ENCODE results near the gene ARL15.

DNA sequence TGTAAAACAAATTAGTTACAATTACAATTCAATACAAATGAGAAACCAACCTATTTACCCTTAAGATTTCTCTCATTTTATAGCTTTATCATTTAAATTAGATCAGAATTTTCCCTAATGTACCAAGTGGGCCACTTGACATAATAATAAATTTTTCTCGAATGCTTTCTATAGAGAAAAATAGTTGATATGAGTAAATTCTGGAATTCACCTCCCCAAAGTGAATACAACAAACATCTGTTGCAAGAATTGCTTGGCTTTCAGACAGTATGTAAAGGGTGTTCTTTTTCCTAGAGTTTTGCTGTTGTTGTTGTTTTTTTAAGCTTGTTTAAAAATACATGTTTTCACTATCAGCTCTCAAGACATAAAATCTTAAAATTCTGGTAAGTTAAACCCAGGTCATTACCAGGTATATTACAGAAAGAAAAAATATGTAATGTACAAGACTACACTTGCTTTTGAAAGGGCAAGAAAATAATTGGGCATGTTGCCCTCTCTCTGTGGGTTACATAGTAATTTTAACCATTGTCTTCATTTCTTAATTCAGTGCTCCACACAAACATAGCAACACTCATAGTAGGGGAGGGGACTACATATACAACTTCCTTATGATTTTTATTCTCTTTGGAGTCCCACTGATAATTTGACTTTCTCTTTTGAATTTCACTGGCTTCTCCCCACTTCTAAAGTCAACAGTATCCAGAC, 200.6 kb downstream of the ARL15 start:
- TF ChIP-seq, protein P1, sequence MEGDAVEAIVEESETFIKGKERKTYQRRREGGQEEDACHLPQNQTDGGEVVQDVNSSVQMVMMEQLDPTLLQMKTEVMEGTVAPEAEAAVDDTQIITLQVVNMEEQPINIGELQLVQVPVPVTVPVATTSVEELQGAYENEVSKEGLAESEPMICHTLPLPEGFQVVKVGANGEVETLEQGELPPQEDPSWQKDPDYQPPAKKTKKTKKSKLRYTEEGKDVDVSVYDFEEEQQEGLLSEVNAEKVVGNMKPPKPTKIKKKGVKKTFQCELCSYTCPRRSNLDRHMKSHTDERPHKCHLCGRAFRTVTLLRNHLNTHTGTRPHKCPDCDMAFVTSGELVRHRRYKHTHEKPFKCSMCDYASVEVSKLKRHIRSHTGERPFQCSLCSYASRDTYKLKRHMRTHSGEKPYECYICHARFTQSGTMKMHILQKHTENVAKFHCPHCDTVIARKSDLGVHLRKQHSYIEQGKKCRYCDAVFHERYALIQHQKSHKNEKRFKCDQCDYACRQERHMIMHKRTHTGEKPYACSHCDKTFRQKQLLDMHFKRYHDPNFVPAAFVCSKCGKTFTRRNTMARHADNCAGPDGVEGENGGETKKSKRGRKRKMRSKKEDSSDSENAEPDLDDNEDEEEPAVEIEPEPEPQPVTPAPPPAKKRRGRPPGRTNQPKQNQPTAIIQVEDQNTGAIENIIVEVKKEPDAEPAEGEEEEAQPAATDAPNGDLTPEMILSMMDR (conservative IDR thresholded peaks at IDR 0.05): no peak
- TF ChIP-seq EZH2 (IDR thresholded peaks at IDR 0.05; ENCODE audit: low read depth): no peak
